Measurements from ENCODE around the gene IPO4. TPM values are rescaled to one million over a fixed set of nuclear protein-coding genes. Genes with fewer than 3 reads are reported as not detected.

Gene IPO4
- total and polyA plus RNA-seq, 2 of the 13 experiments (the other 11 are each of a cell fraction or from before 2014, with no cell fraction given): 39.0 to 179 TPM

GRCh38 chr14:24185741-24186140 is 2.9 kb downstream of the IPO4 start:
- H3K36me3 ChIP-seq (replicated peaks in 1 of 2; ENCODE audit: control insufficient read depth in 1 of 2, insufficient read depth in 2 of 2, low read length in 2 of 2): peaks cover 71 to 75% of the 10 kb centered on the region in 2 experiments
- TF ChIP-seq ZFP62 (CRISPR knock-in tag; IDR thresholded peaks at IDR 0.05) (no peak), KDM1A (CRISPR knock-in tag; IDR thresholded peaks at IDR 0.05) (no peak), SNAPC2 (CRISPR knock-in tag; IDR thresholded peaks at IDR 0.05) (no peak), ZNF280D (CRISPR knock-in tag; IDR thresholded peaks at IDR 0.05) (no peak), LCORL (IDR thresholded peaks at IDR 0.05) (no peak), LCORL (CRISPR knock-in tag; IDR thresholded peaks at IDR 0.05) (no peak), RELA (CRISPR knock-in tag; IDR thresholded peaks at IDR 0.05) (no peak), NR2F1 (CRISPR knock-in tag; IDR thresholded peaks at IDR 0.05) (no peak), ZNF782 (CRISPR knock-in tag; IDR thresholded peaks at IDR 0.05; ENCODE audit: borderline replicate concordance) (no peak), IKZF1 (IDR thresholded peaks at IDR 0.05) (no peak), ZC3H13 (CRISPR knock-in tag; IDR thresholded peaks at IDR 0.05) (no peak), BHLHE40 (IDR thresholded peaks at IDR 0.05; ENCODE audit: low read length) (no peak), ZNF329 (CRISPR knock-in tag; IDR thresholded peaks at IDR 0.05; ENCODE audit: low read depth) (0 out of 2 replicates have a peak, but pooled peaks have one; percentile 6), EED (CRISPR knock-in tag; IDR thresholded peaks at IDR 0.05) (0 out of 2 replicates have a peak, but pooled peaks have one; percentile 20), KLF12 (CRISPR knock-in tag; IDR thresholded peaks at IDR 0.05; ENCODE audit: borderline replicate concordance) (no peak), ZMYM3 (CRISPR knock-in tag; IDR thresholded peaks at IDR 0.05) (no peak)
- TF ChIP-seq, protein P1, sequence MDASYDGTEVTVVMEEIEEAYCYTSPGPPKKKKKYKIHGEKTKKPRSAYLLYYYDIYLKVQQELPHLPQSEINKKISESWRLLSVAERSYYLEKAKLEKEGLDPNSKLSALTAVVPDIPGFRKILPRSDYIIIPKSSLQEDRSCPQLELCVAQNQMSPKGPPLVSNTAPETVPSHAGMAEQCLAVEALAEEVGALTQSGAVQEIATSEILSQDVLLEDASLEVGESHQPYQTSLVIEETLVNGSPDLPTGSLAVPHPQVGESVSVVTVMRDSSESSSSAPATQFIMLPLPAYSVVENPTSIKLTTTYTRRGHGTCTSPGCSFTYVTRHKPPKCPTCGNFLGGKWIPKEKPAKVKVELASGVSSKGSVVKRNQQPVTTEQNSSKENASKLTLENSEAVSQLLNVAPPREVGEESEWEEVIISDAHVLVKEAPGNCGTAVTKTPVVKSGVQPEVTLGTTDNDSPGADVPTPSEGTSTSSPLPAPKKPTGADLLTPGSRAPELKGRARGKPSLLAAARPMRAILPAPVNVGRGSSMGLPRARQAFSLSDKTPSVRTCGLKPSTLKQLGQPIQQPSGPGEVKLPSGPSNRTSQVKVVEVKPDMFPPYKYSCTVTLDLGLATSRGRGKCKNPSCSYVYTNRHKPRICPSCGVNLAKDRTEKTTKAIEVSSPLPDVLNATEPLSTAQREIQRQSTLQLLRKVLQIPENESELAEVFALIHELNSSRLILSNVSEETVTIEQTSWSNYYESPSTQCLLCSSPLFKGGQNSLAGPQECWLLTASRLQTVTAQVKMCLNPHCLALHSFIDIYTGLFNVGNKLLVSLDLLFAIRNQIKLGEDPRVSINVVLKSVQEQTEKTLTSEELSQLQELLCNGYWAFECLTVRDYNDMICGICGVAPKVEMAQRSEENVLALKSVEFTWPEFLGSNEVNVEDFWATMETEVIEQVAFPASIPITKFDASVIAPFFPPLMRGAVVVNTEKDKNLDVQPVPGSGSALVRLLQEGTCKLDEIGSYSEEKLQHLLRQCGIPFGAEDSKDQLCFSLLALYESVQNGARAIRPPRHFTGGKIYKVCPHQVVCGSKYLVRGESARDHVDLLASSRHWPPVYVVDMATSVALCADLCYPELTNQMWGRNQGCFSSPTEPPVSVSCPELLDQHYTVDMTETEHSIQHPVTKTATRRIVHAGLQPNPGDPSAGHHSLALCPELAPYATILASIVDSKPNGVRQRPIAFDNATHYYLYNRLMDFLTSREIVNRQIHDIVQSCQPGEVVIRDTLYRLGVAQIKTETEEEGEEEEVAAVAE (CRISPR knock-in tag; IDR thresholded peaks at IDR 0.05; ENCODE audit: borderline replicate concordance): no peak
- H3K27ac ChIP-seq (ENCODE audit: extremely low read length, insufficient read depth, low read length): no peak overlapping the region
- BruUV-seq (replicated peaks): no TSS peak
- H3K79me2 ChIP-seq (ENCODE audit: insufficient read depth, low read length): peaks cover 15% of the 10 kb centered on the region
- DNase-seq (ENCODE audit: low spot score) (no peak), FAIRE-seq (no peak), ATAC-seq (no peak)
- peaks cover 24% of the 10 kb centered on the region for H3K4me1 ChIP-seq (ENCODE audit: insufficient read depth, low read length)
- H3K4me2 ChIP-seq (ENCODE audit: low read depth, low read length): no peak overlapping the region
- H3K4me3 ChIP-seq (replicated peaks in 1 of 3; ENCODE audit: insufficient read depth in 1 of 3, low read depth in 2 of 3, low read length in 3 of 3): no peak overlapping the region
- no peaks in the 10 kb centered on the region for H3K9me3 ChIP-seq (ENCODE audit: low read length)
- H4K20me1 ChIP-seq (ENCODE audit: insufficient read depth, low read length): no peaks in the 10 kb centered on the region
- ChIA-PET CTCF (ENCODE audit: low intra/inter-chr PET ratio, low total read pairs) (no interaction called here), POLR2A (interaction anchor here (0.9 to 8.1 kb wide), 7 partner anchors 8 to 71 kb away, joined by 3 to 65 read pairs (median 11); partner anchors contain the start of genes CHMP4A, DCAF11, EMC9 and IRF9)
- H3K27me3 ChIP-seq (ENCODE audit: control insufficient read depth in 1 of 2, insufficient read depth in 2 of 2, low read length in 2 of 2): no peaks in the 10 kb centered on the region
- no peak overlapping the region for H3K9ac ChIP-seq (ENCODE audit: insufficient read depth, low read depth, low read length)
- intact Hi-C loops (cut with micrococcal nuclease; ENCODE audit: unreplicated experiment): no loop called here
- WGBS (ENCODE audit: low lambda C conversion rate): 92% methylated on average over 11 of the region's 11 CpGs
- in situ Hi-C loops (cut with HindIII; ENCODE audit: extremely low pct_ligation_motif_present, low pct_unique_long_range_greater_than_20kb): no loop called here
- no peak overlapping the region for H2AFZ ChIP-seq (ENCODE audit: low read length)

All from HepG2 (cell line).